Heart left ventricle (tissue), 16 donors: ENCODE measurements around the gene MYH15. TPM values are rescaled to one million over a fixed set of nuclear protein-coding genes. Genes with fewer than 3 reads are reported as not detected.
"Not testable (repeated sequence)": the region's sequence is repeated elsewhere in the genome, so short reads cannot be mapped to it uniquely, and the experiment has no call there.

Experiments used
- ATAC-seq, 4 donors: fragments of 200-7000 bp; cut with Tn5 transposase; one replicate each; pipeline ENCODE4 v1.9.1; 2020 to 2022; ENCODE audit warnings: moderate library complexity in 4 of 4, mild to moderate bottlenecking in 3 of 4, moderate number of reproducible peaks in 1 of 4
- DNase-seq, 5 donors: peaks; one replicate each; pipeline ENCODE4 v3.0.0-alpha.2; 2020
- H3K27ac ChIP-seq, 12 donors: fragments of 200-600 bp; sonication (generic) in 4 of 12; one replicate each; pipeline versions ENCODE4 v1.5.0 to v1.8.0; 2016 to 2022; ENCODE audit warnings: mild to moderate bottlenecking in 2 of 12
- H3K27me3 ChIP-seq, 9 donors: fragments of 200-600 bp; sonication (generic) in 2 of 9; one replicate each; pipeline versions ENCODE4 v1.5.1 to v1.8.0; 2016 to 2022; ENCODE audit warnings: mild to moderate bottlenecking in 3 of 9
- H3K36me3 ChIP-seq, 9 donors: fragments of 200-600 bp; sonication (generic) in 2 of 9; one replicate each; pipeline versions ENCODE4 v1.5.0 to v1.8.0; 2018 to 2022; ENCODE audit warnings: mild to moderate bottlenecking in 2 of 9
- H3K4me1 ChIP-seq, 12 donors: fragments of 200-600 bp; sonication (generic) in 4 of 12; one replicate each; pipeline versions ENCODE4 v1.5.0 to v1.8.0; 2016 to 2022; ENCODE audit warnings: mild to moderate bottlenecking in 3 of 12
- H3K4me3 ChIP-seq, 12 donors: fragments of 200-600 bp; sonication (generic) in 4 of 12; one replicate each; pipeline versions ENCODE4 v1.5.0 to v1.8.0; 2017 to 2022; ENCODE audit warnings: mild to moderate bottlenecking in 9 of 12, moderate library complexity in 4 of 12
- H3K9me3 ChIP-seq, 12 donors: fragments of 200-600 bp; sonication (generic) in 4 of 12; one replicate each; pipeline versions ENCODE4 v1.5.0 to v1.8.0; 2016 to 2022; ENCODE audit warnings: mild to moderate bottlenecking in 1 of 12
- POLR2A ChIP-seq, 2 donors: fragments of 450-650 bp; IDR thresholded peaks; one replicate each; pipeline ENCODE4 v1.6.1; 2017; ENCODE audit warnings: antibody characterized with exemption in 2 of 2, mild to moderate bottlenecking in 2 of 2, moderate library complexity in 2 of 2
- WGBS, 4 donors: extraction: QIAGEN DNeasy Blood & Tissue Kit in 2 of 4; methylation state at CpG; one replicate each; pipeline versions ENCODE4 v1.1.5 to v1.1.7; 2013 to 2018; 5-methylcytosine and 5-hydroxymethylcytosine counted together
- intact Hi-C, 10 donors: fragments of 100-400 bp; cut with DNase I; formaldehyde crosslinking; loops; one replicate each; pipeline versions ENCODE4 v1.11.1 to v1.14.2; 2022
- polyA plus RNA-seq, 2 donors: library from polyadenylated mRNA; stranded (reverse); fragments of 200-250 nt; gene quantifications; one replicate each; pipeline ENCODE4 v1.2.3, GENCODE V29; 2013
- total RNA-seq, 9 donors: library from RNA; depleted of rRNA in 2 of 9; stranded (reverse); fragments of >200 nt in 2 of 9; fragmentation: NEBNext Ultra II Directional in 3 of 9; extraction: Animal tissue kit (Norgen Biotek cat#: 25700) in 3 of 9; gene quantifications; one replicate each; pipeline versions ENCODE4 v1.1.0 to v1.2.4, GENCODE V29; 2016 to 2023
- TF ChIP-seq, protein P1 (sequence below), 12 donors: fragments of 200-600 bp; sonication (generic) in 4 of 12; IDR thresholded peaks; one replicate each; pipeline versions ENCODE4 v1.5.0 to v1.8.0; 2018 to 2022; ENCODE audit warnings: antibody characterized with exemption in 12 of 12, mild to moderate bottlenecking in 5 of 12
- donor health status: ischemic (EF 13 %, LVEDD 7.1; RV severe dilation, severe dysfunction).
- donor health status: healthy with polysubstance abuse.
- donor health status: DM: no; HTN: yes; CAD: no.
- donor health status: DM: no; HTN: no; CAD: no.
- donor health status: ischemic (EF 25% LVEDD 6.9; RV normal size, moderate dysfunction).
- donor health status: ischemic (EF 25% LVEDD 5.7; RV mildly dilated, moderate dysfunction).
- donor health status: healthy.
- donor health status: DM: yes; HTN: yes; CAD: no.
- donor health status: ischemic (EF 35%, LVEDD 5.7; RV mildly dilated, moderate dysfunction).
- donor health status: nonischemic (EF 11% LVEDD 7.7; RV severe dilation, severe dysfunction).
- donor health status: DM: yes; HTN: yes; CAD: no.
- donor health status: PGD.
- donor health status: ischemic (EF 29% LVEDD 5.4; RV normal size, mild dysfunction).
- donor health status: nonischemic (EF 23%, LVEDD 6.1; RV moderate dilation, normal function).

The MYH15 gene
- total and polyA plus RNA-seq, 11 donors, result 0.08 to 1.2 (median 0.27) TPM

DNA sequence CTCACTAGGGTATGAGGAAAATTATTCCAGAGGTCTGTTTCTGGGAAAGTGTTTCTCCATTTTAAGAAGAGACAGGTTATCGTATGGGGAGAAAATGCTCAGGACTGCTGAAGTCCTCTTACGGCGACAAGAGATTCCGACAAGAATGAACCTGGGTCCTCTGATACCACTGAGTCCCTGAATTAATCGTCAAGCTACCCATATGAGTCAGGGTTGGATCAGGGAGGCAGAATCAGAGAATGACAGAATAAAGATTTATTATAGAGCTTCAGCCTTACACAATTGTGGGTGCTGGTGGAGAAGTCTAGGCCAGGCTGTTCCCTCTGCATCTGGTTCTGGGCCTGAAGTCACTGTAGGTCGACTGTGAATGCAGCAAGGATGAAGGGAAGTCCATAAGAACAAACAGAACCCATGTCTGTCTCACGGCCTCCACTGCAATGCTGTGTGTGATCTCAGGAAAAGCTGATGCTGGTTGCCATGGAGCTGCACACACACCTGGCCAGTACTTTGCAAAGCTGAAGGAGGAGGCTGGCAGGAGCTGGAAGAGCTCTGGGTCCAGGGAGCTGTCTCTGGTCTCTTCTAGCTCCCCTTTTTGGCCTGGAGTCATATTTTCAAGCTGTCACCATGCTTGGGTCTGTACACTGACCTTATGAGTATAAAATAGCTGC, 130.1 kb downstream of the MYH15 start:
- Histone ChIP-seq H3K9me3 (no peaks in the 10 kb centered on the region), H3K27ac (no peak overlapping the region), H3K4me3 (no peak overlapping the region), H3K4me1 (no peaks in the 10 kb centered on the region), H3K27me3 (no peaks in the 10 kb centered on the region), H3K36me3 (no peaks in the 10 kb centered on the region)
- ATAC-seq (no peak), DNase-seq (no peak)
- intact Hi-C loops, result no loop called here
- 80 to 93% (median 87%) methylated on average over 7 of the region's 7 CpGs for WGBS, 4 donors
- TF ChIP-seq, protein P1, sequence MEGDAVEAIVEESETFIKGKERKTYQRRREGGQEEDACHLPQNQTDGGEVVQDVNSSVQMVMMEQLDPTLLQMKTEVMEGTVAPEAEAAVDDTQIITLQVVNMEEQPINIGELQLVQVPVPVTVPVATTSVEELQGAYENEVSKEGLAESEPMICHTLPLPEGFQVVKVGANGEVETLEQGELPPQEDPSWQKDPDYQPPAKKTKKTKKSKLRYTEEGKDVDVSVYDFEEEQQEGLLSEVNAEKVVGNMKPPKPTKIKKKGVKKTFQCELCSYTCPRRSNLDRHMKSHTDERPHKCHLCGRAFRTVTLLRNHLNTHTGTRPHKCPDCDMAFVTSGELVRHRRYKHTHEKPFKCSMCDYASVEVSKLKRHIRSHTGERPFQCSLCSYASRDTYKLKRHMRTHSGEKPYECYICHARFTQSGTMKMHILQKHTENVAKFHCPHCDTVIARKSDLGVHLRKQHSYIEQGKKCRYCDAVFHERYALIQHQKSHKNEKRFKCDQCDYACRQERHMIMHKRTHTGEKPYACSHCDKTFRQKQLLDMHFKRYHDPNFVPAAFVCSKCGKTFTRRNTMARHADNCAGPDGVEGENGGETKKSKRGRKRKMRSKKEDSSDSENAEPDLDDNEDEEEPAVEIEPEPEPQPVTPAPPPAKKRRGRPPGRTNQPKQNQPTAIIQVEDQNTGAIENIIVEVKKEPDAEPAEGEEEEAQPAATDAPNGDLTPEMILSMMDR (IDR thresholded peaks at IDR 0.05), result no peak
- no peak for TF ChIP-seq POLR2A (IDR thresholded peaks at IDR 0.05)

- DNase-seq, H3K9me3 ChIP-seq, H3K4me3 ChIP-seq, H3K27me3 ChIP-seq, H3K36me3 ChIP-seq, H3K4me1 ChIP-seq, ATAC-seq, intact Hi-C loops, H3K27ac ChIP-seq: not testable (repeated sequence)
- WGBS, 4 donors, result 84 to 90% (median 85%) methylated on average over 2 of the region's 2 CpGs
These were observed 131.4 kb downstream of the MYH15 start for GRCh38 chr3:108378952-108379342.

DNA sequence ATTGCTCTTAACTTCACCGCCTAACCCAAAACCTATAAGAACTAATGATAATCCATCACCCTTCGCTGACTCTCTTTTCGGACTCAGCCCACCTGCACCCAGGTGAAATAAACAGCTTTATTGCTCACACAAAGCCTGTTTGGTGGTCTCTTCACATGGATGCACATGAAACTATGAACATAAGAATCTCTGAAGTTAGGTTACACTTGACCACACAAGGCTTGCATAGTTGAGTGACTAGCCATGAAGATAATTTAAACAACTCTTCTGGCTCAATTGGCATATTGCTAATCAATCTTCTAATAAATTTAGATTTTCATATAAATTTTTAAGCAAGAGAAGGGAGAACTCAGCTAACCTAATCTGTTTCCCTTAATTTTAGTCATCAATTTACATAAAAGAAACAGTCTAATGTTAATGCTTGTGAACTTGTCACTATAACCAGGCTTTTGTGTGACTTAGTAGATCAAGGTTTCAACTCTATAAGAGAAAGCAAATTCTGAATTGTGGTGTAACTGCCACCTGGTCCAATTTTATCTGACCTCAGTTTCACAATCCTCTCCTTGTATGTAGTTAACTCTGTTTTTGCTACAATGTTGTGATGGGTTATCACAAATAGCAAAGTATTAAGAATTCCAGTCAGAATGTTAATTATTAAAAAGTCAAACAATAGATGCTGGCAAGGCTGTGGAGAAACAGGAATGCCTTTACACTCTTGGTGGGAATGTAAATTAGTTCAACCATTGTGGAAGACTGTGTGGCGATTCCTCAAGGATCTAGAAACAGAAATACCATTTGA, 132.0 kb downstream of the MYH15 start:
- DNase-seq (no peak), ATAC-seq (no peak)
- no peak overlapping the region for H3K4me3 ChIP-seq
- H3K36me3 ChIP-seq, result no peaks in the 10 kb centered on the region
- intact Hi-C loops, result no loop called here
- H3K4me1 ChIP-seq, result no peaks in the 10 kb centered on the region
- no peaks in the 10 kb centered on the region for H3K27me3 ChIP-seq
- H3K9me3 ChIP-seq, result no peaks in the 10 kb centered on the region
- WGBS, 4 donors, result 93 to 96% (median 95%) methylated on average over 4 of the region's 4 CpGs
- no peak overlapping the region for H3K27ac ChIP-seq
- TF ChIP-seq, protein P1 (IDR thresholded peaks at IDR 0.05), result no peak
- no peak for TF ChIP-seq POLR2A (IDR thresholded peaks at IDR 0.05)

DNA sequence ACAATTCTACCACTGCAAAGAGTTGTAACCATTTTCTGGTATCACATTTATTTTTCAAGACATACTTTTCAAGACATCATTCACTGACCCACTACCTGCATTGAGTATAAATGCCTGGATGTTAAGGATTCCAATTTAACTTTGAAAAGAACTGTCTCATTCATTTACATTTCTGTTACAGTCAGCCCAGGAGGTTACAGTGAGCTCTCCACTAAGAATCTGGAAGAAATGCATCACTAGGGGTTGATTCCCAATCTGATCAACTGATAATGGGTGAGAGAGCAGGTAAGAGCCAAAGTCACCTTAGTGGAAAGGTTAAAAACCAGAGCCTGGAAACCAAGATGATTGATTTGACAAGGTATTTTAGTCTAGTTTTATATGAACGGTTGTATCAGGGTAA, 133.0 kb downstream of the MYH15 start:
- TF ChIP-seq, protein P1 (IDR thresholded peaks at IDR 0.05), result no peak
- TF ChIP-seq POLR2A (IDR thresholded peaks at IDR 0.05), result no peak
- Histone ChIP-seq H3K4me1 (no peaks in the 10 kb centered on the region), H3K36me3 (no peaks in the 10 kb centered on the region), H3K27ac (no peak overlapping the region), H3K4me3 (no peak overlapping the region), H3K27me3 (no peaks in the 10 kb centered on the region), H3K9me3 (no peaks in the 10 kb centered on the region)
- DNase-seq (no peak), ATAC-seq (no peak)
- 74 to 92% (median 80%) methylated on average over 1 of the region's 1 CpG for WGBS, 4 donors
- intact Hi-C loops, result no loop called here
